Renal pelvis (tissue), 4 donors: Measurements from ENCODE around the gene ZBTB8A. TPM values are rescaled to one million over a fixed set of nuclear protein-coding genes. Genes with fewer than 3 reads are reported as not detected.
A peak's percentile ranks its signal among the peaks of the same experiment; 100 is the strongest.

Source experiments
- DNase-seq: peaks from one replicate; pipeline ENCODE4 v3.0.0-alpha.2; 2013
- polyA plus RNA-seq, 3 donors: library from polyadenylated mRNA; unstranded; fragments of 120-200 nt; gene quantifications; one replicate each; pipeline ENCODE4 v1.2.1, GENCODE V29; 2013; ENCODE audit not compliant: insufficient read length in 3 of 3

The ZBTB8A gene
- polyA plus RNA-seq, 3 donors: 12.9 to 18.5 (median 16.4) TPM

GRCh38 chr1:32650752-32651460 lies 111.7 kb downstream of the ZBTB8A start, which contains the start of gene RBBP4:
RBBP4 (plus strand) TSS chr1:32651208; CDS start chr1:32651307, 99 bp downstream.
- DNase-seq: peak; percentile 98

GRCh38 chr1:32651461-32652073 lies 112.3 kb downstream of the ZBTB8A start:
- no peak for DNase-seq

GRCh38 chr1:32652244-32652962 lies 113.2 kb downstream of the ZBTB8A start:
- DNase-seq: no peak

Other genes with a start within 250 kb of the ZBTB8A start
- gene HDAC1, start 247.3 kb upstream of the ZBTB8A start, polyA plus RNA-seq: 100 to 1,000 TPM; 179 to 241 (median 186) TPM
- gene MARCKSL1, start 203.2 kb upstream of the ZBTB8A start, polyA plus RNA-seq: 100 to 1,000 TPM; 384 to 512 (median 486) TPM
- 10 to 100 TPM in 2 of 3 donors, 1 to 10 TPM in 1; 5.5 to 13.2 (median 11.4) TPM for gene FAM229A, start 176.9 kb upstream of the ZBTB8A start, polyA plus RNA-seq
- 1 to 10 TPM; 2.1 to 9.6 (median 8.7) TPM for gene TSSK3, start 176.9 kb upstream of the ZBTB8A start, polyA plus RNA-seq
- gene BSDC1, start 145.0 kb upstream of the ZBTB8A start, polyA plus RNA-seq: 10 to 100 TPM; 60.2 to 70.6 (median 67.1) TPM
- gene ZBTB8B, start 74.4 kb upstream of the ZBTB8A start, polyA plus RNA-seq: 1 to 10 TPM; 1.2 to 2.3 (median 1.9) TPM
- 10 to 100 TPM; 36.1 to 42.6 (median 36.7) TPM for gene ZBTB8OS, start 111.1 kb downstream of the ZBTB8A start, polyA plus RNA-seq
- 100 to 1,000 TPM; 308 to 325 (median 312) TPM for gene RBBP4, start 111.8 kb downstream of the ZBTB8A start, polyA plus RNA-seq
- gene SYNC, start 163.3 kb downstream of the ZBTB8A start, polyA plus RNA-seq: 1 to 10 TPM; 1.3 to 1.9 (median 1.7) TPM